Measurements from ENCODE around the gene MDN1. TPM values are rescaled to one million over a fixed set of nuclear protein-coding genes. Genes with fewer than 3 reads are reported as not detected.
"Not testable (repeated sequence)": the region's sequence is repeated elsewhere in the genome, so short reads cannot be mapped to it uniquely, and the experiment has no call there.

Gene MDN1
- total RNA-seq, 2 donors from 2014 or later, result 26.2 to 53.3 TPM

- H3K36me3 ChIP-seq, result no peaks in the 10 kb centered on the region
- peak overlapping the region; percentile 81 to 88 for H3K4me3 ChIP-seq
- intact Hi-C loops (cut with DNase I), result no loop called here
- WGBS, result under 1% methylated on average over 14 of the region's 14 CpGs
- TF ChIP-seq POLR2A (IDR thresholded peaks at IDR 0.05), result no peak
- TF ChIP-seq CTCF (IDR thresholded peaks at IDR 0.05), result no peak
- no peak for TF ChIP-seq POLR2AphosphoS5 (IDR thresholded peaks at IDR 0.05)
- H3K9me3 ChIP-seq, result no peaks in the 10 kb centered on the region
- no peaks in the 10 kb centered on the region for H3K4me1 ChIP-seq (replicated peaks)
- H3K27ac ChIP-seq, result peak overlapping the region; percentile 89 to 90
- peak; percentile 16 for DNase-seq (ENCODE audit: low spot score)
- H3K27me3 ChIP-seq (replicated peaks; ENCODE audit: insufficient read depth), result no peaks in the 10 kb centered on the region
Measured at GRCh38 chr6:89818977-89819335, 638 bp downstream of the MDN1 start.

DNA sequence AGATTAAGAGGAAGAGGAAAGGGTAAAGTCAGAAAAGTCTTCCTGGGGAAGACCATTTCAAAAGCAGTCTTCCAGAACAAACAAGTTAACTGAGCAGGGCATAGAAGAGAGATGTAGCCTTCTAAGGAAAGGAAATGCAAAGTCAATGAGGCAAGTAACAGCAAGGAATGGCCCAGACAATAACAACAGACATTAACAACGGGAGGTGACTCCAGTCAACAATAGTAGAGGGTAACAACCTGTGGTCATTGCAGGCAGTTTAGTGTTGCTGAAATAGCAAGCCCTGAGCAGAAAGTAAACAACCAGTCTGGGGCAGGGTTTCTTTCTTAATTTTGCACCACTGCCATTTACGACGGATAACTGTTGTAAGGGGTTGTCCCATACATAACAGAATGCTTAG, 2.1 kb downstream of the MDN1 start:
- DNase-seq (ENCODE audit: low spot score), result no peak
- H3K4me3 ChIP-seq, result no peak overlapping the region
- TF ChIP-seq POLR2A (IDR thresholded peaks at IDR 0.05) (no peak), POLR2AphosphoS5 (IDR thresholded peaks at IDR 0.05) (no peak), CTCF (IDR thresholded peaks at IDR 0.05) (no peak)
- H3K36me3 ChIP-seq, result no peaks in the 10 kb centered on the region
- no peaks in the 10 kb centered on the region for H3K27me3 ChIP-seq (replicated peaks; ENCODE audit: insufficient read depth)
- intact Hi-C loops (cut with DNase I), result no loop called here
- 56% methylated on average over 3 of the region's 3 CpGs for WGBS
- H3K27ac ChIP-seq, result no peak overlapping the region
- no peaks in the 10 kb centered on the region for H3K9me3 ChIP-seq
- H3K4me1 ChIP-seq (replicated peaks), result no peaks in the 10 kb centered on the region

- H3K36me3 ChIP-seq; DNase-seq (ENCODE audit: low spot score); H3K9me3 ChIP-seq; H3K4me1 ChIP-seq (replicated peaks); H3K27me3 ChIP-seq (replicated peaks; ENCODE audit: insufficient read depth); intact Hi-C loops (cut with DNase I); H3K27ac ChIP-seq; H3K4me3 ChIP-seq: not testable (repeated sequence)
- WGBS, result 94% methylated on average over 3 of the region's 3 CpGs
Measured at GRCh38 chr6:89813422-89813821, 6.2 kb downstream of the MDN1 start.

DNA sequence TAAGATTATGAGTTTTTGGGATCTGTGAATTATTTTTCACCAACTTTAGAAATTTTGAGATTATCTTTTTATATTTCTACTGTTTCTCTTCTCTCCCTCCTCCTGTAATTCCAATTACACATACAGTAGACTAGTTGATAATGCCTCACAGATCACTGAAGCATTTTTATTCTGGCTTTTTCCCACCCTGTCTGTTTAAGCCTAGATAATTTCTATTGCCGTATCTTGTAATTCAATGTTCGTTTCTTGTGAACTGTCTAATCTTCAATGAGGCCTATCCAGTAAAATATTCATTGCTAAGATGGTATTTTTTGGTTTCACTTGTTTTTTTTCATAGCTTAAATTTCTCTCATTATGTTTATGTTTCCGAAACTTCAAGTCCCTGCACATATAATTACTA, 12.0 kb downstream of the MDN1 start:
- Histone ChIP-seq H3K9me3 (no peaks in the 10 kb centered on the region), H3K27me3 (replicated peaks; ENCODE audit: insufficient read depth) (no peaks in the 10 kb centered on the region), H3K27ac (no peak overlapping the region), H3K4me1 (replicated peaks) (no peaks in the 10 kb centered on the region), H3K36me3 (no peaks in the 10 kb centered on the region), H3K4me3 (no peak overlapping the region)
- DNase-seq (ENCODE audit: low spot score), result no peak
- TF ChIP-seq POLR2AphosphoS5 (IDR thresholded peaks at IDR 0.05) (no peak), CTCF (IDR thresholded peaks at IDR 0.05) (no peak), POLR2A (IDR thresholded peaks at IDR 0.05) (no peak)
- intact Hi-C loops (cut with DNase I), result no loop called here
- whole genome bisulfite sequencing, result 92% methylated on average over 3 of the region's 3 CpGs

GRCh38 chr6:89805814-89806371, 13.7 kb downstream of the MDN1 start:
- Histone ChIP-seq H3K4me3 (no peak overlapping the region), H3K9me3 (no peaks in the 10 kb centered on the region), H3K27ac (no peak overlapping the region), H3K36me3 (no peaks in the 10 kb centered on the region), H3K27me3 (replicated peaks; ENCODE audit: insufficient read depth) (no peaks in the 10 kb centered on the region), H3K4me1 (replicated peaks) (no peaks in the 10 kb centered on the region)
- TF ChIP-seq CTCF (IDR thresholded peaks at IDR 0.05) (no peak), POLR2A (IDR thresholded peaks at IDR 0.05) (no peak), POLR2AphosphoS5 (IDR thresholded peaks at IDR 0.05) (no peak)
- 82% methylated on average over 6 of the region's 6 CpGs for WGBS
- no peak for DNase-seq (ENCODE audit: low spot score)
- intact Hi-C loops (cut with DNase I), result no loop called here
